Measurements from ENCODE around the gene WDR37.

- TF ChIP-seq CTCF (optimal IDR thresholded peaks at IDR 0.05 in 1 of 3, IDR thresholded peaks at IDR 0.05 in 1 of 3, conservative IDR thresholded peaks at IDR 0.05 in 1 of 3; ENCODE audit: extremely low read depth in 1 of 3, insufficient read depth in 2 of 3, low read length in 3 of 3) (no peak), EZH2 (IDR thresholded peaks at IDR 0.05; ENCODE audit: low read length) (no peak)
Measured at GRCh38 chr10:1163204-1163660, 107.0 kb downstream of the WDR37 start.
